ENCODE data around the gene LBHD2.

The LBHD2 gene

GRCh38 chr14:103139132-103140025, 55.4 kb downstream of the LBHD2 start:
- DNase-seq = peak in 1 of 10 donors; percentile 57
- intact Hi-C loops (cut with DNase I) = no loop called here

All from posterior cingulate gyrus (tissue), 11 donors.